ENCODE data around the gene CRYZ. TPM values are rescaled to one million over a fixed set of nuclear protein-coding genes. Genes with fewer than 3 reads are reported as not detected.

CRYZ gene
- total RNA-seq, 4 donors from 2014 or later, result 29.5 to 45.7 (median 38.8) TPM

DNA sequence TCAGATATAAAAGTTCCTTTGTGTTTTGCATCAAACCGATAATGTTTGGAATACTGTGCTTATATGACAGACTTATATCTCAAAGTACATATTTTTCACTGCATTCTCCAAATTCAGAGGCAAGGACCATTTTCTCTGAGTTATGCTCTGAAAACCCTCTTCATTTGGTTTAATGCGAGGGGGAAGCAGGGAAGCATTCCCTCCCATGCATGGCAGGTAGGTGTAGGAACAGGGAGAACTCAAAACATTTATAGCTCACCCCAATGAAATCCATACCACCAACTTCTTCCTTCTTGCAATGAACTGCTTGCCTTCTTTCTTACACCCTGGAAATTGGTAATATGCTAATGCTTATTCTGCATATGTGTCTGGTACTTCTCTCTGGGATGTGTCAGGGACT is 48.5 kb downstream of the CRYZ start:
- Histone ChIP-seq H3K4me3 (no peak overlapping the region), H3K9me3 (no peaks in the 10 kb centered on the region), H3K27ac (replicated peaks in 1 of 4) (no peak overlapping the region), H3K36me3 (no peaks in the 10 kb centered on the region), H3K4me1 (no peaks in the 10 kb centered on the region), H3K27me3 (no peaks in the 10 kb centered on the region)
- intact Hi-C loops (cut with DNase I), result no loop called here
- DNase-seq (ENCODE audit: extremely low spot score), result no peak
- WGBS, result 95% methylated on average over 2 of the region's 2 CpGs
- TF ChIP-seq, protein P1, sequence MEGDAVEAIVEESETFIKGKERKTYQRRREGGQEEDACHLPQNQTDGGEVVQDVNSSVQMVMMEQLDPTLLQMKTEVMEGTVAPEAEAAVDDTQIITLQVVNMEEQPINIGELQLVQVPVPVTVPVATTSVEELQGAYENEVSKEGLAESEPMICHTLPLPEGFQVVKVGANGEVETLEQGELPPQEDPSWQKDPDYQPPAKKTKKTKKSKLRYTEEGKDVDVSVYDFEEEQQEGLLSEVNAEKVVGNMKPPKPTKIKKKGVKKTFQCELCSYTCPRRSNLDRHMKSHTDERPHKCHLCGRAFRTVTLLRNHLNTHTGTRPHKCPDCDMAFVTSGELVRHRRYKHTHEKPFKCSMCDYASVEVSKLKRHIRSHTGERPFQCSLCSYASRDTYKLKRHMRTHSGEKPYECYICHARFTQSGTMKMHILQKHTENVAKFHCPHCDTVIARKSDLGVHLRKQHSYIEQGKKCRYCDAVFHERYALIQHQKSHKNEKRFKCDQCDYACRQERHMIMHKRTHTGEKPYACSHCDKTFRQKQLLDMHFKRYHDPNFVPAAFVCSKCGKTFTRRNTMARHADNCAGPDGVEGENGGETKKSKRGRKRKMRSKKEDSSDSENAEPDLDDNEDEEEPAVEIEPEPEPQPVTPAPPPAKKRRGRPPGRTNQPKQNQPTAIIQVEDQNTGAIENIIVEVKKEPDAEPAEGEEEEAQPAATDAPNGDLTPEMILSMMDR (IDR thresholded peaks at IDR 0.05), result no peak
- no peak for TF ChIP-seq POLR2AphosphoS5 (IDR thresholded peaks at IDR 0.05)

DNA sequence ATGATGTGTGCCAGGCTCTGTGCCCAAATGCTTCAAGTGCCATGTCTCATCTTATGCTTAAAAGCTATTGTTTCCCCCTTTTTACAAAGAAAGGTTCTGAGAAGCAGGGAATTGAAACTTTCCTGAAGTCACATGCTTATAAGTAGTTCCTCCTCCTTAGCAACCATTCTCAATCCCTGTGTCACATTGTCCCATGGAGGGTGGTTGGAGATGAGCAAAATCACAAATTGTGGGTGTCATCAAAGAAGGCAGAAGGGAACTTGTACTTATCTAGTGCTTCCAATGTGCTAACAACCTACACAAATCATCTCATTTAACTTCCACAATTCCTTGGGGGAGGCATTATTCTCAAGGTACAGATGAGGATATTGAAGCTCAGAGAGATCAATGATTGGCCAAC is 49.2 kb downstream of the CRYZ start:
- Histone ChIP-seq H3K9me3 (no peaks in the 10 kb centered on the region), H3K27ac (replicated peaks in 1 of 4) (no peak overlapping the region), H3K4me1 (no peaks in the 10 kb centered on the region), H3K4me3 (no peak overlapping the region), H3K36me3 (no peaks in the 10 kb centered on the region), H3K27me3 (no peaks in the 10 kb centered on the region)
- intact Hi-C loops (cut with DNase I), result no loop called here
- TF ChIP-seq, protein P1 (IDR thresholded peaks at IDR 0.05), result no peak
- TF ChIP-seq EP300 (IDR thresholded peaks at IDR 0.05) (no peak), POLR2A (IDR thresholded peaks at IDR 0.05; ENCODE audit: low read depth) (no peak), POLR2AphosphoS5 (IDR thresholded peaks at IDR 0.05) (no peak)
- no peak for DNase-seq (ENCODE audit: extremely low spot score)

DNA sequence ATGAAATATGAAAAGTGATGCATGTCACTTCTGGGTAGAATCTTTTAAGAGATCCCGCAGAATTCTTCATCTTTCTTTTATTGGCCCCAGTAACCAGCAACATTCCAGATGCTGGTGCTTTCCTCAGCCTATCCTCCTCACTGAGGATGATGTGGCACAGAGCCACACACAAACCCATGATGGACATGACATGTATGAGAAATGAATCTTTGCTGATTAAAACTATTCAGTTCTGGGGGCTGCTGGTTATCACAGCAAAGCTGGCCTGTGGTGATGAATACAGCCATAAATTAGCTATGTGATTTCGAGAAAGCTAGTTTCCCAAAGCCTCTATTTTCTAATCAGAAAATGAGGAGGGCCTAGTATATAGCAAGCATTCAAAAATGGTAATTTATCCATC is 51.0 kb downstream of the CRYZ start:
- TF ChIP-seq POLR2AphosphoS5 (IDR thresholded peaks at IDR 0.05) (no peak), POLR2A (IDR thresholded peaks at IDR 0.05; ENCODE audit: low read depth) (no peak), EP300 (IDR thresholded peaks at IDR 0.05) (no peak)
- TF ChIP-seq, protein P1 (IDR thresholded peaks at IDR 0.05), result no peak
- Histone ChIP-seq H3K4me1 (no peaks in the 10 kb centered on the region), H3K27me3 (no peaks in the 10 kb centered on the region), H3K27ac (replicated peaks in 1 of 4) (no peak overlapping the region), H3K36me3 (no peaks in the 10 kb centered on the region), H3K9me3 (no peaks in the 10 kb centered on the region), H3K4me3 (no peak overlapping the region)
- 50% methylated on average over 2 of the region's 2 CpGs for WGBS
- DNase-seq (ENCODE audit: extremely low spot score), result no peak
- intact Hi-C loops (cut with DNase I), result no loop called here

DNA sequence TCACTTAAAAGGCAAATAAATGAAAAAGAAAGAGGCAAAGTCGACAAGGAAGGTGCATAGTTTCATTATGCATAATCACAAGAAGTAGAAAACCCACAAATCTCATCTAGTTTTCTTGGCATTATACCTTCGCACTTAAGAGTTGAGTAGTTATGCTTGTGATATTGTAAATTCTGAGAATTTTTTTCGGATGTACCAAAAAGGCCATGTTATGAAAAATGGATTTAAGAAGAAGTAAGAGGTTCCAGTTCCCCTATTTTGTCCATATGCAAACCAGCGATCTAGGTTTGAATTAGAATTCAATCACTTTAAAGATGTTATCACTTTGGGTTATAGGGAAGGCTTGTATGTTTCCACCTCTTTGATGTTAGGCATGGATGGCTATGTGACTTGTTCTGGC is 51.4 kb downstream of the CRYZ start:
- no peak for DNase-seq (ENCODE audit: extremely low spot score)
- TF ChIP-seq POLR2A (IDR thresholded peaks at IDR 0.05; ENCODE audit: low read depth) (no peak), EP300 (IDR thresholded peaks at IDR 0.05) (no peak), POLR2AphosphoS5 (IDR thresholded peaks at IDR 0.05) (no peak)
- TF ChIP-seq, protein P1 (IDR thresholded peaks at IDR 0.05), result no peak
- no peaks in the 10 kb centered on the region for H3K9me3 ChIP-seq
- WGBS, result 90% methylated on average over 4 of the region's 4 CpGs
- no peak overlapping the region for H3K4me3 ChIP-seq
- intact Hi-C loops (cut with DNase I), result no loop called here
- no peaks in the 10 kb centered on the region for H3K36me3 ChIP-seq
- no peak overlapping the region for H3K27ac ChIP-seq (replicated peaks in 1 of 4)
- H3K27me3 ChIP-seq, result no peaks in the 10 kb centered on the region
- no peaks in the 10 kb centered on the region for H3K4me1 ChIP-seq

DNA sequence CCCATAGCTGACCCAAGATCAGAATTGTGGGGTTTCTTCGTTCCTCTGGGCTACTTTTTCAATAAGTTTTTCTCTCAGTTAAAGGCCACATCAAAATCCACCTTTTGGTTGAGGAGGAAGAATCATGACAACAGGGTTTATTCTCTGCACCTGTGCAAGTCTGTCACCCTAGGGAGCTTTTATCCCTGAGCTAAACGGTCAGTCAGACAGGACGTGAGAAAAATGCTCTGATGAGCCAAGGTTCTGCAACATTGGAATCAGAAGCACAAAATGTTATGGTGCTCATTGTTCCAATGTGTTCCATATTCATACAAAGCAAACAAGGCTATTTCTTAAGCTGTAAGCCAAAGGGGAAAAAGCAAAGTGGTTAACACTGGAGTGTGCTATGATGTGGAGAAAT is 51.8 kb downstream of the CRYZ start:
- H3K27ac ChIP-seq (replicated peaks in 1 of 4), result no peak overlapping the region
- no peaks in the 10 kb centered on the region for H3K4me1 ChIP-seq
- H3K27me3 ChIP-seq, result no peaks in the 10 kb centered on the region
- TF ChIP-seq POLR2AphosphoS5 (IDR thresholded peaks at IDR 0.05), result no peak
- no peak for TF ChIP-seq EP300 (IDR thresholded peaks at IDR 0.05)
- TF ChIP-seq POLR2A (IDR thresholded peaks at IDR 0.05; ENCODE audit: low read depth), result no peak
- no peak for DNase-seq (ENCODE audit: extremely low spot score)
- no peaks in the 10 kb centered on the region for H3K36me3 ChIP-seq
- intact Hi-C loops (cut with DNase I), result no loop called here
- H3K9me3 ChIP-seq, result no peaks in the 10 kb centered on the region
- 46% methylated on average over 3 of the region's 3 CpGs for WGBS
- H3K4me3 ChIP-seq, result no peak overlapping the region

Measured in esophagus muscularis mucosa (tissue), 4 donors.